AG09309 (cell line): Measurements from ENCODE around the gene NAA60.

Source experiments
- DNase-seq: peaks from one replicate; pipeline ENCODE4 v3.0.0-alpha.2; 2010; ENCODE audit warnings: low read depth
- H3K4me3 ChIP-seq: 2 replicates; pipeline ENCODE4 v1.5.1; 2011; ENCODE audit warnings: mild to moderate bottlenecking, low read depth, low read length, moderate library complexity; ENCODE audit not compliant: control insufficient read depth
- TF ChIP-seq, protein P1 (sequence below): IDR thresholded peaks from 2 replicates; pipeline ENCODE4 v1.5.1; 2011; ENCODE audit warnings: mild to moderate bottlenecking, low read depth, low read length, inconsistent platforms; ENCODE audit not compliant: insufficient read depth, control insufficient read depth; ENCODE audit errors: missing control alignments

NAA60 gene

DNA sequence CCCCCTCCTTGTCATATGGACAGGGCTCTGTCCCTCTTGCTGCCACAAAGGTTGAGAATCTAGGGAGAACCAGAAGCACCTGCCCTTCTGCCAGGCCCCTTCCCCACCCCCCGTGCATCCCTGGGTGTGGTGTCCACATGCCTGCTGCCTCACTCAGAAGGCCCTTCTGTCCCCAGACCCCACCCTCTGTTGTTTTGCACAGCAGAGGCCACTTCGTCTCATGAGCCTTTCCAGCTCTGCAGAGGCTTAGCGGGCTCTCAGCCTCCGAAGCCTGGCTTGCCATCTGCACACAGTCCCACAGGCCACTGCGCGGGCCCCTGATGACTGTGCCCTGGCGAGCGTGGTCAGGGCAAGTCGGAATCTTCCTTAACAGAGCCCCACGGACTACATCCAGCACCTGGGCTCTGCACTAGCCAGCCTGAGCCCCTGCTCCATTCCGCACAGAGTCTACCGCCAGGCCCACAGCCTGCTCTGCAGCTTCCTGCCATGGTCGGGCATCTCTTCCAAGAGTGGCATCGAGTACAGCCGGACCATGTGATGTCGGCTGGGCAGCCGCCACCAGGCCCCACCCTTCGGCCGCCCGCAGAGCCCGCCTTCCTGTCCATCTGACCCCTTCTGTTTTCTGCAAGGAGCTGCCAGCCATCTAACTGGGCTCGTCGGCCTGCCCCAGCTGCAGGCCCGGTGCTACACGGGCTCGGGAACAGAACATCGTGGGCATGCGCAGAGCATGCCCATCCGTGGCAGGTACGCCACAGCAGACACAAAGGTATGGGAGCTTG is 41.0 kb downstream of the NAA60 start:
- no peak for DNase-seq
- TF ChIP-seq, protein P1, sequence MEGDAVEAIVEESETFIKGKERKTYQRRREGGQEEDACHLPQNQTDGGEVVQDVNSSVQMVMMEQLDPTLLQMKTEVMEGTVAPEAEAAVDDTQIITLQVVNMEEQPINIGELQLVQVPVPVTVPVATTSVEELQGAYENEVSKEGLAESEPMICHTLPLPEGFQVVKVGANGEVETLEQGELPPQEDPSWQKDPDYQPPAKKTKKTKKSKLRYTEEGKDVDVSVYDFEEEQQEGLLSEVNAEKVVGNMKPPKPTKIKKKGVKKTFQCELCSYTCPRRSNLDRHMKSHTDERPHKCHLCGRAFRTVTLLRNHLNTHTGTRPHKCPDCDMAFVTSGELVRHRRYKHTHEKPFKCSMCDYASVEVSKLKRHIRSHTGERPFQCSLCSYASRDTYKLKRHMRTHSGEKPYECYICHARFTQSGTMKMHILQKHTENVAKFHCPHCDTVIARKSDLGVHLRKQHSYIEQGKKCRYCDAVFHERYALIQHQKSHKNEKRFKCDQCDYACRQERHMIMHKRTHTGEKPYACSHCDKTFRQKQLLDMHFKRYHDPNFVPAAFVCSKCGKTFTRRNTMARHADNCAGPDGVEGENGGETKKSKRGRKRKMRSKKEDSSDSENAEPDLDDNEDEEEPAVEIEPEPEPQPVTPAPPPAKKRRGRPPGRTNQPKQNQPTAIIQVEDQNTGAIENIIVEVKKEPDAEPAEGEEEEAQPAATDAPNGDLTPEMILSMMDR = no peak
- H3K4me3 ChIP-seq = no peak overlapping the region

DNA sequence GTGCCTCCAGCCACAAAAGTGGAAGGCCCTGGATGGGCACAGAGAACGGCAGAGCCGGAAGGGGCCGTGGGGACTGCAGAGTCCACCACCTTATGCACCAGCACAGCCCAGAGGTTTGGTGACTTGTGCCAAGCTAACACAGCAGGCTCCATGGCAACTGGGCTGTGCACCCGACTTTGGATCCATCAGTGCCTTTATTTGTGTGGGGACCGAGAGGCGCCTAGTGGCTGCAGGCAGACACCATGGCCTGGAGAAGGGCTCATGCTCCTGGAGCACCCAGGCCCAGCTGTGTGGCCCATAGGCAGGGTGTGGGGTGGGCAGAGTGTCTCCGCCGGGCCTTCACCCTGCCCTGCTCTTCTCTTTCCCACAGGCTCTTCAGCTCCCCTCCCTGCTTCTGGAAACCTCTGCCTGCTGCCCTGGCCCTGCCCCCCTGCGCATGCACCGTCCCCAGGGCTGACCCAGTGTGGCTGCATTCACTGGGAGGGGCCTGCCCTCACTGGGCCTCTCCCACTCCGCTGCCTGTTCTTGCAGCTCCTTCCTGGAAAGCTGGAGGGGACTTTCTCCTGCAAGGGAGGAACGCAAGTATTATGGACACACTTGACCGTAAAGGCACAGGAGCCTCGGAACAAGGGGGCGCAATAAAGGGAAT is 41.7 kb downstream of the NAA60 start:
- TF ChIP-seq, protein P1 = no peak
- DNase-seq = no peak
- no peak overlapping the region for H3K4me3 ChIP-seq

DNA sequence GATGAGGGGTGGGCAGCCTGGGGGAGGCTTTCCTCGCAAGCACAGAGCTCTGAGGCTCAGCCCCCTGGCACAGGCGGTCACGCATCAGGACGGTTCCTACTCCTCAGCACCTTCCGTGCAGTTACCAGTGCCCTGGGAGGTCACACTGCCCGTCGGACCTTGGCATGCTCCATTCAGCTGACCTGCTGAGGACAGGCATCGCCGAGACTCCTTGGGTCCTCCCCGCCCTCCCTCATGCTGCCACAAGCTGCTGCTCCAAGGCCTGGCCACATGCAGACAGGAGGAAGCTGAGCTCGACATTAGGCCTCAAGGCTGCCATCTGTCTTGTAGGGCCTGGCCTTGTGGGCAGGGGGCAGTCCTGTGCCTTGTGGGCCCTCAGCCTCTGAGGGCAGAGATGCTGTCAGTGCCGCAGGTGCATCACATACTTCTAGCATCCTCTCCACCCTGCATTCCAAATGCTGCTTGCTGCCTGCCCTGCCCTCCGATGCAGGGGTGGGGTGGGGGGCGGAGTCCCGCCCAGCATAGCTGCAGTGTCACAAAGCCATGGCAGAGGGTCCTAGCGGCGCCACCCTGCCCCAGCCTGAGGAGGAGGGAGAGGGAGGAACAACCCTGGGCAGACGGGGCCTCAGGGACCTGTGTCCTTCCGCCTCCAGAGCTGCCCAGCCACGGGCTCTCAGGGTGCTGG is 42.5 kb downstream of the NAA60 start:
- TF ChIP-seq, protein P1 = no peak
- no peak for DNase-seq
- H3K4me3 ChIP-seq = no peak overlapping the region

DNA sequence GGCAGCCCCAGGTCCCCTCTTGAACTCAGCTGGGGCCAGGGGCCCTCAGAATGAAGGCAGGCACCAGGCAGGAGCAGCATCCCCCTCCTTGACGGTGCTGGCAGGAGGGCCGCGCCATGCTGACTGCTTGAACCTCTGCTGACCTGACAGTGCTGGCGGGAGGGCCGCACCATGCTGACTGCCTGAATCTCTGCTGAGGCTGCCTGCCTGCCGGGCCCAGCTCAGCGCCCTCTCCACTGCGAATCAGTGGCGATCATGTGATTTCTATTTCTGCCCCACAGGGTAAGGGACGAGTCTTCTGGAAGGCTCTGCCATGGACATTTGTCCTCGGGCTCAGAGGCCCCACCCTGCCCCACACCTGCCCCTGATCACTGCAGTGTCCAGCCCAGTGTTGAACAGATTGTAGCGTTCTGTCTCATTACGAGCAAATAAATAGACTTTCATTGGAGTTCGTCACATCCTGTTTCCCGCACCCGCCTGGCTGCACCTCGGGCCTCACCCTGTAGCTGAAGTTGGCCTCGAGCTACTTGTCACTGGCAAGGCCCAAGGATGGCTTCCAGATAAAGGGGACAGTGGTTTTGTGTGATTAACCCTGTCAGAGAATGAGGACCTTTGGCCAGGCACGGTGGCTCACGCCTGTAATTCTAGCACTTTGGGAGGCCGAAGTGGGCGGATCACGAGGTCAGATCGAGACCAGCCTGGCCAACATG is 43.2 kb downstream of the NAA60 start:
- TF ChIP-seq, protein P1 = no peak
- no peak overlapping the region for H3K4me3 ChIP-seq
- DNase-seq = no peak

DNA sequence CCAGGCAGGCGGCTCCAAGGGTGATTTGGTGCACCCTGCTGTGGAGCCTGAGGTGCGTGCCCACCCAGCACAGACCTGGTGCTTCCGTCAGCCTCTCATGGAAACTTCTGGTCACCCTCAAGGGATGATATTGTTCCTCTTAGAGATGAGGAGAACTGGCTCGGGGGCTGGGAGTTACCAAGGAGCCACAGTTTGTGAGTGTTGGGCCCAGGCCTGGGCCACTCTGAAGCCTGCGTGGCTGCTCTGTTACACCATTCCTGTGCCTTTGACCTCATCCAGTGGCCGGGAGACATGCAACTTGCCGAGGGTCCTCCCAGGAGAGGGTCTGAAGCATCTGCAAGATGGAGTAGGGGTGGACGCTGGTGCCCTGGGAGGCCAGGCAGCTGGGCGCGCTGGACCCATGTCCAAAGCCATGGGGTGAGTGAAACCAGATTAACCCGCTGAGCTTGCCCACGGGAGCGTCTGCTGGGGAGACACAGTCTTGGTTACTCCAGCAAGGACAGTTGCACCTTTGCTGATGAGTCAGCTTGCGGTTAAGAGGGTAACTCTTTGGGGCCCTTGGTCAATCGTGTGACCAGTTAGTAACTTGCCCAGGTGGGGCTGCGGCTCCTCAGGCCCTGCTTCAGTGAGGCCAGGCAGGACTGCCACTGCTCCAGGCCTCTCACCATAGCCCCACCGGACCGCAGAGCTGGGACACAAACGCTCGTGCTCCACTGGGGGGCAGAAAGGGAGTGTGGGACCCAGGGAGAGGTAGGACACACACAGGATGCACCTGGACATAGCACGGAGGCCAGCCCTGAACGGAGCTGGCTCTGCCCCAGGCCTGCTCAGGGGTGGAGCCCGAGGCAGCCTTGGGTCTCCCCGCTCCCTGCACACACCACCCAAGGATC is 44.3 kb downstream of the NAA60 start:
- no peak overlapping the region for H3K4me3 ChIP-seq
- no peak for DNase-seq
- TF ChIP-seq, protein P1 = no peak
